ES-I3 (cell line): Measurements from ENCODE around the gene TRIM2.
"Not testable (repeated sequence)": the region's sequence is repeated elsewhere in the genome, so short reads cannot be mapped to it uniquely, and the experiment has no call there.

Experiments
- H3K36me3 ChIP-seq: 2 replicates; pipeline ENCODE4 v1.6.1; 2013; ENCODE audit warnings: mild to moderate bottlenecking, low read length, control low read depth, moderate library complexity; ENCODE audit not compliant: insufficient read depth
- H3K4me1 ChIP-seq: 2 replicates; pipeline ENCODE4 v1.6.1; 2013; ENCODE audit warnings: mild to moderate bottlenecking, control low read depth, low read length; ENCODE audit not compliant: insufficient read depth
- H3K9ac ChIP-seq: 2 replicates; pipeline ENCODE4 v1.6.1; 2013; ENCODE audit warnings: low read depth, mild to moderate bottlenecking, low read length, moderate library complexity
- H3K9me3 ChIP-seq: 2 replicates; pipeline ENCODE4 v1.6.1; 2013; ENCODE audit warnings: mild to moderate bottlenecking, low read length, moderate library complexity; ENCODE audit not compliant: control insufficient read depth, insufficient read depth

The TRIM2 gene

DNA sequence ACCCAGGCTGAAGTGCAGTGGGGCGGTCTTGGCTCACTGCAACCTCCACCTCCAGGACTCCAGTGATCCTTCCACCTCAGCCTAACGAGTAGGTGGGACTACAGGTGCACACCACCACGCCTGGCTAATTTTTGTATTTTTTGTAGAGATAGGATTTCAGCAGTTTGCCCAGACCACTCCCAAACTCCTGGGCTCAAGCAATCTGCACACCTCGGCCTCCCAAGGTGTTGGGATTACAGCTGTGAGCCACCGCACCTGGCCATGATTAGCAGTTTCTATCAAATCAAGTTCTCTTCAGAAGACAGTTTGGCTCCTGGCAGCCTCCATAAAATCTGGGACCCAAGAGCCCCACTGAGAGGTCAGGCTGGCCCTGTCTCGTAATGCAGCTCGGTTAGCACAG lies 26.4 kb upstream of the TRIM2 start:
- Histone ChIP-seq H3K9ac (no peak overlapping the region), H3K9me3 (no peaks in the 10 kb centered on the region), H3K4me1 (peaks cover 12% of the 10 kb centered on the region; the same call in 1 of the 2 replicates), H3K36me3 (no peaks in the 10 kb centered on the region)

DNA sequence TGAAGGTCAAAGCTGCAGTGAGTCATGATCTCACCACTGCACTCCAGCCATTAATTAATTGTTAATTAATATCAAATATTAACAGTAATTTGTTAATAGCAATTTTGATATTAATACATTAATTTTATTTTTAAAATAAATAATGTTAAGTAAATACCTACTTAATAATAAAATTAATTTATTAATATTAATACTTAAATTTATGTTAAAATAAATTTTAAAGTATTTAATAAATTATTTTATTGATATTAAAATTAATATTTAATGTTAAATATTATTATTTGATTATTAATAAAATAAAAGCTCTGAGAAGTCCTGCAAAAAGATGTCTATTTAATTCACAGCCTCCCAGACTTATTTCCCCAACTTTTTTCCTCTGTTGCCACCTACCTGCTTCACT lies 25.1 kb upstream of the TRIM2 start:
- Histone ChIP-seq H3K36me3 (no peaks in the 10 kb centered on the region), H3K4me1 (peaks cover 12% of the 10 kb centered on the region; the same call in 1 of the 2 replicates), H3K9me3 (no peaks in the 10 kb centered on the region), H3K9ac (no peak overlapping the region)

DNA sequence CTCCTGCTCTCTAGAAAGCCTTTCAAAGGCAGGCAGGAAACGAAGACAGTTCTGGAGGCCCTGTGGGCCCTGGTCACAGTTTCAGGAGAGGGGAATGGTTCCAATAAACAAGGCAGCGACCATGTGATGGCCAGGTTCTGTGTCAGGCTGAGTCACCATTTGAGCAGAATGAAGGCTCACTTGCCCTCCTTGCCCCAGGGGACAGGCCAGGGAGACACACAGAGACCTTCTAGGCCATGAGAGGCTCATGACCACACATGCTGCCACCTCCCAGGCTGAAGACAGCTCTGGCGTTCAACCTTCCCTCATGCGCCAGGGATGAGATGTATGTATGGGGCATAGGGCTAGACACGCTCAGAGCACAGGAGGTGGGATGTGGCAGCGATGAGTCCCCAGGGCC lies 22.9 kb upstream of the TRIM2 start:
- Histone ChIP-seq H3K4me1 (peaks cover 12% of the 10 kb centered on the region; the same call in 1 of the 2 replicates), H3K9ac (no peak overlapping the region), H3K9me3 (no peaks in the 10 kb centered on the region), H3K36me3 (no peaks in the 10 kb centered on the region)

DNA sequence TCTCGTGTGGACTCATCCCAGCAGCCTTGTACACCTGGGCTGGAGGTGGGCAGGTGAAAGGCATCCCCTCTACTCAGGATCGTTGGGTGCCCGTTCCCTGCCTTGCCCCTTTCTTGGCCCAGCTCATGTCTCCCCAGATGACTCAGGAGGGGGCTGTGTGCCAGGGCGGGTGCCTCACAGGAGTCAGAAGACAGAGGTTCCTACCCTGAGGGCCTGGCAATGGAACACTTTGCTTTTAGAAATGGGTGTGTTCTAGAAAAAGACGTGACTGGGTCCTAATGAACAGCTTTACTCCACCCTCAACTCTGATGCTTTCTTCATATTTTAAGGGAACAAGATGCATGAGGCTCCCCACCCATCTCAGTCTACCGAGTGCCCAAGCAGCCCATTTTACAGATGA lies 22.5 kb upstream of the TRIM2 start:
- H3K4me1 ChIP-seq, result peaks cover 12% of the 10 kb centered on the region; the same call in 1 of the 2 replicates
- no peaks in the 10 kb centered on the region for H3K36me3 ChIP-seq
- H3K9ac ChIP-seq, result no peak overlapping the region
- H3K9me3 ChIP-seq, result no peaks in the 10 kb centered on the region

DNA sequence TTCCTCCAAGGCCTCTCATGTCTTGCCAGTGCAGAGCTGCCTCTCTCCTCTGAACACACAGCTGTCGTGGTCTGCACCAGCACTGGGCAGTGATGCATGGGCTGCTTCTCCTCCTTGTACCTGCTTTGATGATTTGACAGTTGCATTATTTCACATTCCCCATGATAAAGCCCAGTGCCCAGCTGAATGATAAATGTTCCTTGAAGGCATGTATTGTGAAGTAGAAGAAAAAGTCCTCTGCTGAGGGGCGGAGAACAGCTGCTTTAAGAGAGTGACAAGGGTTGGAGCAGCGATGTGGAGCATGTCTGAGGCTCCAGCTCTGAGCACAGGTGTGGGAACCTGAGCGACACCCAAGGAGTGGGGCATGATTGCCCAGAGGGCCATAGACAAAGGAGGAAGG lies 21.1 kb upstream of the TRIM2 start:
- Histone ChIP-seq H3K36me3 (no peaks in the 10 kb centered on the region), H3K4me1 (peaks cover 8% of the 10 kb centered on the region; the same call in 1 of the 2 replicates), H3K9ac (no peak overlapping the region), H3K9me3 (no peaks in the 10 kb centered on the region)

DNA sequence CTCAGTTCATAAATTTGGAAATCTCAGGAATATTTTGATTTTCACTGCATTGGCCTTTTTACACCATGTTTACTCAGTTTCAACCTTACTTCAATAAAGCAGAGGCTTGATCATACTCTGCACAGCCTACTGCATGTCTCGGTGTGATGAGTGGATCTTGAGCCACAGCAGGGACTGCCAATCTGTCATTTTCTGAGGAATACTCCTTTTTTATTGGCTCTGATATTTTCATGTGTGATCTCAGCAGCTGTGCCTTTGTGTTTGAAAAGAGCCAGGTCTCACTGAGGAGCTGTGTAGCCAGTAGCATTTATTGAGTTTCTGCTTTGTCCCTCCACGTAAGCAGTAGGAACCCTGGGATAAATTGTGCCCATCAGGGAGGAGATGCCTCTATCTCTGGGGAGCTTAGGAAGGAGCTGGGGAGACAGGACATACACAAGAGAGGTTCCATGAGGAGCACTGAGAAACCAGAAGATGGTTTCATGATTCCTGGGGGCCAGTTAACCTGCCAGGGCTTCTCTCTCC lies 18.9 kb upstream of the TRIM2 start:
- no peak overlapping the region for H3K9ac ChIP-seq
- H3K4me1 ChIP-seq, result no peaks in the 10 kb centered on the region
- H3K9me3 ChIP-seq, result no peaks in the 10 kb centered on the region
- no peaks in the 10 kb centered on the region for H3K36me3 ChIP-seq

DNA sequence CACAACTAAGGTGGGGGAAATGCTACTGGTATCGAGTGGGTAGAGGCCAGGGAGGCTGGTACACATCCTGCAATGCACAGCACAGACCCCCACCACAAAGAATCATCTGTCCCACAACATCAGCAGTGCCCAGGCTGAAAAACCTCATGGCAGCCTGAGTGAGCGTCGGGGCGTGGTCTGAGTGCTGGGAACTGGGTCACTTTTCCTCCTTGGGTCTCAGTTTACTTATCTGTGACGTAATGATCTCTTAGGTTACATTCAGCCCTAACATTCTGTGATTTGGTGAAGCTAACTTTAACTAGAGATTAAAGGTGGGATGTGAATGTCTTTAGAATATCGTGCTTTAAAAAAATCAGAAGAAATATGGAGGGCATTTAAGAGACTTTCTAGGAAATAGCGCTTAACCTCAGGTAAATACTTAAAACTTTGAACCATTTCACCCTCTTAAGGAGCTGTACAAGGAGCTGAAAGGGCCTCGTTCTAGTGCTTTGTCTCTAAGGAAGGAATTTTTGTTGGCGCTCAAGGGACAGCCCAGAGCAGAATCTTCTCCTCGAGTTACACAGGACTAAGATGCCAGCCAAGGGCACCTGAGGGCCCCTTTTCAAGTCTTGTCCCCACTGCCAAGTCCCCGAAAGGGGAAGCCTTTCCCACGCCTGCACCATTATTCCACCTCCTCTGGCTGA lies 18.1 kb upstream of the TRIM2 start:
- no peak overlapping the region for H3K9ac ChIP-seq
- no peaks in the 10 kb centered on the region for H3K36me3 ChIP-seq
- no peaks in the 10 kb centered on the region for H3K4me1 ChIP-seq
- no peaks in the 10 kb centered on the region for H3K9me3 ChIP-seq

DNA sequence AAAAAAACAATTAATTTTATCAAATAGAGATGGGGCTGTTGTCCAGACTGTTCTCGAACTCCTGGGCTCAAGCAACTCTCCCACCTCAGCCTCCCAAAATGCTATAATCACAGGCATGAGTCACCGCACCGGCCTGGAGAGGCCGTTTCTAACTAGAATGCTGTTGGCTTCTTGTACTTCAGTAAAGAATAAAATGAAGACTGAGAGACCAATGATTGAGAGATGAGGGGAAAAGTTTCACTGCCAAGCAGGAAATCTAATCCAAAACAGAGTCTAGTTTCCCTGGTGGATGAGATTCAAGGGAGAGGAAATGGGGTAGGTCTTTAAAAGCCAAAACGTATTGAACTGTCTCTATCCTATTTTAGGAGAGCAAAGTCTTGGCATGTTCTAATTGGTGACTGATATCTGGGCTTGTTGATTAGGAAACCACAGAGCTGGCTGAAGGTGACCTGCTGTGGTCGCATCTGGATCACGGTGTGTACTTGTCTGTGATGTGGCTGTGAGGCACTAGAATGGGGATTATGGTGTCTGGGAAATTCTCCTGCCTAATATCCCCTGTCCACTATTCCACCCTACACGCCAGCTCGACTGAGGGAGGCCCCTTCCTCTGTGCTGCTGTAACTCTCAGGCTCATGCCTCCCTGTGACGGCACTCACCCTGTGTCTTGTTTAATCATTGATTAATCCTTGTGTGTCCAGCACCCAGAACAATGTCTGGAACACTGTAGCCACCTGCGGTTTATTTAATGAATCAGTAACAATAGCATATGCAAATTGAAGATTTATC lies 15.0 kb upstream of the TRIM2 start:
- Histone ChIP-seq H3K9me3 (no peaks in the 10 kb centered on the region), H3K36me3 (no peaks in the 10 kb centered on the region), H3K4me1 (peaks cover 5% of the 10 kb centered on the region; the same call in 1 of the 2 replicates), H3K9ac (no peak overlapping the region)

DNA sequence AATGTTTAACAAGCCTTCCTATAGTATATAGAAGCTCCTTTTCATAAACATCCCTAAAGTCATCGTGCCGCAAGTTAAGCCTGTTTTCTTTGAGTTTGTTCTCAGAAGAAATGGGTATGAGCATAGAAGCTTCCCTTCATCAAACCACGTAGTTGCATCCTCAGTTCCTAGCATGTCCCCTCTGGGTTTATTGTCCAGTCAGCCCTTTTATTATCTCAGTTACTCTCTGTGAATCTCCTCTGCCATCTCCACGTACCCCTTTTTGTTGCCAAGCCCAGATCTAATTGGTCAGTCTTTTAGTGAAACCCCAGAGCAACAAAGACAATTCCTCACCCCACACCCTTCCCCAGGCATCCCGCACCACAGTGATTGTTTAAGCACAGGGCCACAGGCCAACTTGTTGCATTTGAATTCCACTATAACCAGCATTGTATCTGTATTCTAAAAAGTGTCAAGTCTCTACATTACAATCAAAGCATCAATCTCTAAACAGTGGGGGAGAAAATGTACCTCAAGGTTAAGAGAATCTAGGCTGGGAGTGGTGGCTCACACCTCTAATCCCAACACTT lies 12.4 kb upstream of the TRIM2 start:
- Histone ChIP-seq H3K36me3 (no peaks in the 10 kb centered on the region), H3K9ac (no peak overlapping the region), H3K9me3 (no peaks in the 10 kb centered on the region), H3K4me1 (peaks cover 5% of the 10 kb centered on the region; the same call in 1 of the 2 replicates)

DNA sequence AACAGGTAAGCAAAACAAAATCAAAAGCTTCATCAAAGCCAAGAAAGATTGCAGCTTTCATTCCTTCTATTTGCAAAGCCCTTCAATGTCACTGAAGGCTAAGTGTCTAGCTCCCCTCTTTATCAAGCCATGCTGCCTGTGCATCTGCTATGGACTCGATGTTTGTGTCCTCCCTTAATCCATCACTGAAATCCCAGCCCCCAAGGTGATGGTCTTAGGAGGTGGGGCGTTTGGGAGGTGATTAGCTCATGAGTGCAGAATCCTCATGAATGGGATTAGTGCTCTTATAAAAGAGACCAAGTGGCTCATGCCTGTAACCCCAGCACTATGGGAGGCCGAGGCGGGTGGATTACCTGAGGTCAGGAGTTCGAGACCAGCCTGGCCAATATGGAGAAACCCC lies 6.9 kb upstream of the TRIM2 start:
- Histone ChIP-seq H3K36me3 (no peaks in the 10 kb centered on the region), H3K9ac (no peak overlapping the region), H3K9me3 (no peaks in the 10 kb centered on the region; the same call in 1 of the 2 replicates), H3K4me1 (no peaks in the 10 kb centered on the region)

DNA sequence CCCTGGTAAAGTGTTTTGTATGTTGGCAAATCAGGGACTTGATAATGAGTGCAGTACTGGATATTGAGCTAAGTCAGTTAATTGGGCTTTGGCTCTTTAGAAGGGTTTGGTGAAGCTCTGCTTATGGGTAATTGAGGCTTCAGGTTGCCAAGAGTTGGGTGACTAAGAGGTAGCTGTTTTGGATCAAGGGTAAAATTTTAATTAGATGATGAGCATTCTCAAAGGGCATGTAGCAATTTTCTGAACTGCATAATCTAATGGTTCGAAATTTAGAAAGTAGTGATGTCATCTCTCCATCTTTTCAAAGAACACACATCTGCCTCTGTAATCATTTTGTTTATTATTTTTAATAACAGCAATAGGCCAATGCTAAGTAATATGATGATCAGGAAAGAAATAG lies 5.5 kb upstream of the TRIM2 start:
- Histone ChIP-seq H3K4me1 (no peaks in the 10 kb centered on the region), H3K36me3 (no peaks in the 10 kb centered on the region), H3K9ac (no peak overlapping the region), H3K9me3 (no peaks in the 10 kb centered on the region; the same call in 1 of the 2 replicates)

DNA sequence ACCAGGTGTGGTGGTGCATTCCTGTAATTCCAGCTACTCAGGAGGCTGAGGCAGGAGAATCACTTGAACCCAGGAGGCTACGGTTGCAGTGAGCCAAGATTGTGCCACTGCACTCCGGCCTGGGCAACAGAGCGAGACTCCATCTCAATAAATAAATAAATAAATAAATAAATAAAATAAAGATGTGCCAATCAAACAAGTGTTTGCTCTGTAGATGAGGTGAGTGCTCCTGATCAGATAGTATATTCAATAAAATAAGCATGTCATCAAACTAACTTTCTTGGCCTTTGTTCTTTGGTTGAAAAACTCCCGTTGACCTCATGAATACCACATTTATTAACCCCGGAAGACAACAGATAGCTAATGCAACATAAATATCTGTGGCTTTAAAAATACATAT lies 497 bp upstream of the TRIM2 start:
- peaks cover 24% of the 10 kb centered on the region for H3K4me1 ChIP-seq
- not testable (repeated sequence) for H3K36me3 ChIP-seq, H3K9me3 ChIP-seq
- H3K9ac ChIP-seq, result peak overlapping the region; percentile 32; the same call in 1 of the 2 replicates

DNA sequence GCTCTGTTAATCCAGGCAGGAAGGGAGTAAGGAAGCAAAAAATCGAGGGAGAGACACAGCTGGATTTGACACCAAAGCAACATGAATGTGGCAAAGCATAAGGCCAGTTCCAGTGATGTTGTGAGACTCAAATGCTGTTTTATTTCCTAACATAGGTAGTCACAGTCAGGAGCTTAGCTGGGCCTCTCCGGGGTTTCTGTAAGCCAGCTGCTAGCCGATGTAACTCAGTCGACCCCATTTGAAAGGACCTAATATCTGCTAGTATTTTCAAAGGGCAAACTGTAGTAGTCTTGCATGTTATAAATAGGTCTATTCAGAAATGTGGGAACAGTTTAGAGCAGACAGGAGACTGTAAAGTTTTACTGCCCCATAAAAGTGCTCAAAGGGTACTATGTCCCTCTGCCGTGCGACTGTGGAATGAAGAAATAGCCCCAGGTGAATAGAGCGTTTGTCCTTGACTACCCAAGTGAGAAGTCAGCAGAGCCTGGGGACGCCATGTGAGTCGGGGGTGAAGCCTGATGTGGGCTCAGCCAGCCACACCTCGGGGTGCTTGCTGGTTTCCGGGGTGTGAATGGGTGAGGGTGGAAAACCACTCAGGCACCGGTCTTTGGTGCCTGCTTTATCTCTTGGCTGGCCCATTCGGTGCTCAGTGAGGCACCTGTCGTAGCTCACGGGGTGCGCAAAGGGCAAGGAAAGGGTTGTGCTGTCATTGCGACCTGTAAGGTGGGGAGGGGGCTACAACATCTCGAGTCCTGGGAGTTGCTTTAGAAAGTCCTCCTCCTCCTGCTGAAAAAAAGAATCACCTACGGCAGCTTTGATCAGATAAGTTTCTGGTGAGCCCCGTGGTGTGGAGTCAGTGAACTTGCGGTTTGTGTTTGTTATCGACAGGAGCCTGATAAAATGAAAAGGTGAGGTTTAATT lies 745 bp downstream of the TRIM2 start:
- no peaks in the 10 kb centered on the region; the same call in 1 of the 2 replicates for H3K9me3 ChIP-seq
- H3K9ac ChIP-seq, result peak overlapping the region; percentile 32; the same call in 1 of the 2 replicates
- H3K4me1 ChIP-seq, result peaks cover 32% of the 10 kb centered on the region

DNA sequence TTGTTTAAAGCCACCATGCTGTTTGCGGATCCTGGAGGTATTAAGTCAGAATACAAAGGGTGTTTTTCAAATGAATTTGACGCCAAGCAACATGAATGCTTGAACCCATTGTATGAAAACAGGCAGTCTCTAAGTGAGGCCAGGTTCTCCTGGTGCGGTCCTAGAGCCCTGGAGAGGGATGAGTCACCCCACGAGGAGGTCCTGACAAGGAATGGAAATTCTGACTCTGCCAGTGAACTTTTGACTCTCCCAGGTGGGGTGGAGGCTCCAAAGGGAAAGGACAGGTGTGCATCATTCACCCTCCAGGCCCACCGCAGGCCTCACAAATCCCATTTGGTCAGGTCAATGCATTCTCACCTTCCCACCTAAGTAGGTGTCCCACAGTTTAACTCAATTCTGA lies 1.5 kb downstream of the TRIM2 start:
- Histone ChIP-seq H3K9me3 (no peaks in the 10 kb centered on the region), H3K4me1 (peaks cover 32% of the 10 kb centered on the region), H3K36me3 (no peaks in the 10 kb centered on the region), H3K9ac (peak overlapping the region; percentile 32; the same call in 1 of the 2 replicates)

More for the DNA sequence above, 745 bp downstream of the TRIM2 start:
- no peaks in the 10 kb centered on the region for H3K36me3 ChIP-seq
